ENCODE data around the gene P2RY12.

Gene P2RY12

DNA sequence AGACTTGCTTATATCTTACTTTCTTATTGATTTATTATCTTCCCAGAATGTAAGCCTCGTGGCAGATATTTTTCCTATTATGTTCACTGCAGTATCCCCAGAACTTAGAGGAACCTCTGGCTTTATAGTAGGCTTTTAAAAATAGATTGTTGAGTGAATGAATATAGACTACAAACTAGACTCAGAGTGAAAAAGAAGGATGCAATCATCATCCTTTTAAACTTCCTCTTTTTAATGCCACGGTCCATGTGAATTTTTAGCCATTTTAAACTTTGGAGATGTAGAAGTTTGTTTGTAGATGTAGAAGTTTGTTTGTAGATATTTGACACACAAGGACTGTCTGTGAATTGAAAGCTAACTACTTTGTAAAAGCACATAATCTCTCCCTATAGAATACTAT lies 7.2 kb upstream of the P2RY12 start:
- intact Hi-C loops (cut with DNase I; ENCODE audit: low total_unique reads), result no loop called here
- H3K9me3 ChIP-seq, result no peaks in the 10 kb centered on the region
- H3K27me3 ChIP-seq, result no peaks in the 10 kb centered on the region
- TF ChIP-seq, protein P1, sequence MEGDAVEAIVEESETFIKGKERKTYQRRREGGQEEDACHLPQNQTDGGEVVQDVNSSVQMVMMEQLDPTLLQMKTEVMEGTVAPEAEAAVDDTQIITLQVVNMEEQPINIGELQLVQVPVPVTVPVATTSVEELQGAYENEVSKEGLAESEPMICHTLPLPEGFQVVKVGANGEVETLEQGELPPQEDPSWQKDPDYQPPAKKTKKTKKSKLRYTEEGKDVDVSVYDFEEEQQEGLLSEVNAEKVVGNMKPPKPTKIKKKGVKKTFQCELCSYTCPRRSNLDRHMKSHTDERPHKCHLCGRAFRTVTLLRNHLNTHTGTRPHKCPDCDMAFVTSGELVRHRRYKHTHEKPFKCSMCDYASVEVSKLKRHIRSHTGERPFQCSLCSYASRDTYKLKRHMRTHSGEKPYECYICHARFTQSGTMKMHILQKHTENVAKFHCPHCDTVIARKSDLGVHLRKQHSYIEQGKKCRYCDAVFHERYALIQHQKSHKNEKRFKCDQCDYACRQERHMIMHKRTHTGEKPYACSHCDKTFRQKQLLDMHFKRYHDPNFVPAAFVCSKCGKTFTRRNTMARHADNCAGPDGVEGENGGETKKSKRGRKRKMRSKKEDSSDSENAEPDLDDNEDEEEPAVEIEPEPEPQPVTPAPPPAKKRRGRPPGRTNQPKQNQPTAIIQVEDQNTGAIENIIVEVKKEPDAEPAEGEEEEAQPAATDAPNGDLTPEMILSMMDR (IDR thresholded peaks at IDR 0.05), result no peak
- no peaks in the 10 kb centered on the region for H3K36me3 ChIP-seq
- DNase-seq, result no peak
- H3K4me1 ChIP-seq, result no peaks in the 10 kb centered on the region
- no peak overlapping the region for H3K27ac ChIP-seq
- no peak overlapping the region for H3K4me3 ChIP-seq

DNA sequence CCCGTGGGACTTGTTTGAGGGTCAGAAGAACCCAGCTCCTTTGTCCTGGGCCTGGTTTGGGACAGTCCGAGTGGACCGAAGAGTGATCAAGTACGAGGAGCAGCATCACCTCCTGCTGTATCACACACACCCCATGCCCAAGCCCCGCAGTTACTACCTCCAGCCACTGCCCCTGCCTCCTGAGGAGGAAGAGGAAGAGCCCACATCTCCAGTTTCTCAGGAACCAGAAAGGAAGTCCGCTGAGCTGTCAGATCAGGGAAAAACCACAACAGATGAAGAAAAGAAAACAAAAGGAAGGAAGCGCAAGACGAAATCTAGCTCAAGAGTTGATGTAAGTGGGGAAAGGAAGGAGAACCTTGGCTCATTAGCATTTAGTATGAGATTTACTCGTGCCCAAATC lies 3.3 kb upstream of the P2RY12 start:
- Histone ChIP-seq H3K9me3 (no peaks in the 10 kb centered on the region), H3K27ac (no peak overlapping the region), H3K4me3 (no peak overlapping the region), H3K36me3 (no peaks in the 10 kb centered on the region), H3K27me3 (no peaks in the 10 kb centered on the region), H3K4me1 (no peaks in the 10 kb centered on the region)
- intact Hi-C loops (cut with DNase I; ENCODE audit: low total_unique reads), result no loop called here
- TF ChIP-seq, protein P1 (IDR thresholded peaks at IDR 0.05), result no peak
- DNase-seq, result no peak

DNA sequence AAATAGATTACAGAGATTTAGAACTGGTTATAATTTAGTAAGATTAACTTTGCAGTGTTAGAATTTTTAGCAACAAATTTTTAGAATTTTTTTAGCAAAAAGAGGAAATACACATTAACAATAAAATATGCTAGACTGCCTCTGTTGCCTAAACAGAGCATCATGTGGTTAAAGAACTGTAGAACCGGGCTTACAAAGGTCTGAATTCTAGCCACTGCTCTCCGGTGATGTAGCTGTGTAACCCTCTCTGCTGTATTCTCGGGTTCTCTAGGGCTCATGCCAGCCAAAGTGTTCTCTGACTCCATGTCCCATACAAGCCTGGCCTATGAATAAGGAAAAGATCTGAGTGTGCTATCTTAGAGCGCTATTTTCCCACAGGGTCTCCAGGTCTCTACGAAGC lies 2.9 kb upstream of the P2RY12 start:
- intact Hi-C loops (cut with DNase I; ENCODE audit: low total_unique reads), result no loop called here
- TF ChIP-seq, protein P1 (IDR thresholded peaks at IDR 0.05), result no peak
- H3K36me3 ChIP-seq, result no peaks in the 10 kb centered on the region
- no peaks in the 10 kb centered on the region for H3K9me3 ChIP-seq
- DNase-seq, result no peak
- no peak overlapping the region for H3K27ac ChIP-seq
- no peak overlapping the region for H3K4me3 ChIP-seq
- H3K27me3 ChIP-seq, result no peaks in the 10 kb centered on the region
- H3K4me1 ChIP-seq, result no peaks in the 10 kb centered on the region

DNA sequence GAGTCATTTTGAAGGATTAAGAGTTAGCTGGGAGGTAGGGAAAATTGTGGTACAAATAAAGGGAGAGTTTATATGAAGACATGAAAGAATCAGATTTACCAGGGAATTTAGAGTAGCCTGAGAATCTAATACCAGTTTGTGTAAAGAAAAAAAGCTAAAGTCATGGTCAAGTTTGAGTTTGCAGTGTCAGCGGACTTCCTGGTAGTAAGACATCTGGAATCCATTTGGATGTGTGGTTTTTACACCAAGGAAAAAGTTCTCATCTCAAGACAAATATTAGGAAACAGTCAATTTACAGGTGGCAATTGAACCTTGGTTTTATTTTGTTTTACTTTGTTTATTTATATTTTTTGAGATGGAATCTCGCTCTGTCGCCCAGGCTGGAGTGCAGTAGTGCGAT lies 1.5 kb upstream of the P2RY12 start:
- Histone ChIP-seq H3K27me3 (no peaks in the 10 kb centered on the region), H3K4me1 (no peaks in the 10 kb centered on the region), H3K36me3 (no peaks in the 10 kb centered on the region), H3K27ac (no peak overlapping the region), H3K9me3 (no peaks in the 10 kb centered on the region), H3K4me3 (no peak overlapping the region)
- intact Hi-C loops (cut with DNase I; ENCODE audit: low total_unique reads), result no loop called here
- no peak for DNase-seq
- TF ChIP-seq, protein P1 (IDR thresholded peaks at IDR 0.05), result no peak

DNA sequence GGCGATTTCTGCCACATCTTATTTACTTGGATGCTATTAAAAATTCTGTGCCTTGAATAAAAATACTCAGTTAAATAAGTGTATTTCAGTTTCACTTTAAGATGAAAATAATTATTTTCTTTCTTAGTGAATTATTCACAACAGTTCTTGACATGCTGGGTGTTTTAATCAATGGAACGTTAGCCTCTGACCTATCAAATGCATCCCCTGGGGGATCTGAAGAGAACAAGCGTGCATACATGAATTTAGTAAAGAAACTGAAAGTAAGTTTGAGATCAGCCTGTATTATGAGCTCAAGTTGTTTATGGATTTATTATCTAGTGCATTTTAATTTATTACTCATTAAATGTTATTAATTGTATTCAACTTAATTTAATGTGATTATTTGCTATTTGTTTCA lies 597 bp downstream of the P2RY12 start:
- no peaks in the 10 kb centered on the region for H3K9me3 ChIP-seq
- H3K4me1 ChIP-seq, result no peaks in the 10 kb centered on the region
- no peak for DNase-seq
- intact Hi-C loops (cut with DNase I; ENCODE audit: low total_unique reads), result no loop called here
- no peaks in the 10 kb centered on the region for H3K36me3 ChIP-seq
- TF ChIP-seq, protein P1 (IDR thresholded peaks at IDR 0.05), result no peak
- no peaks in the 10 kb centered on the region for H3K27me3 ChIP-seq
- peak overlapping the region; percentile 17 to 21 for H3K4me3 ChIP-seq
- no peak overlapping the region for H3K27ac ChIP-seq

DNA sequence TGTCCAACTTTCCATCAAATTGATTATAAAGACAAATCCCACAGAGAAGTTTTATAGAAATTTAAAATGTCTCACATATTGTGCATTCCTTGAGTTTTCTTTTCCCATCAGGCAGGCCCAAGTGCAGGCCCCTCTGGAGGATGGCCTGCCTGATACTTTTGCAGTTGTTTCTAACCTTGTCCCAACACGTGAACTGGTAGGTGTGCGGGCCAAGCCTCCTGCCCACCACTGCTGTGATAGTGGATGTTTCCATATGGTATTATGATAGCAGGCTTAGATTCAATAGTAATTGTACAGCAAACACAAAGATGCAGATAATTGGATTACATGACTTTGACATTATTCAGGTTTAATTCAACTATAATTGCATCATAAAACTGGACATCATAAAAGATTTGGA lies 1.4 kb downstream of the P2RY12 start:
- Histone ChIP-seq H3K4me3 (no peak overlapping the region), H3K27ac (no peak overlapping the region), H3K4me1 (no peaks in the 10 kb centered on the region), H3K36me3 (no peaks in the 10 kb centered on the region), H3K27me3 (no peaks in the 10 kb centered on the region), H3K9me3 (no peaks in the 10 kb centered on the region)
- intact Hi-C loops (cut with DNase I; ENCODE audit: low total_unique reads), result no loop called here
- TF ChIP-seq, protein P1 (IDR thresholded peaks at IDR 0.05), result no peak
- DNase-seq, result no peak

Measured in tibial artery (tissue), 4 donors.